Keratinocyte (primary cell): ENCODE results near the gene UPP2. TPM values are rescaled to one million over a fixed set of nuclear protein-coding genes. Genes with fewer than 3 reads are reported as not detected.

ENCODE experiments used
- DNase-seq: peaks from one replicate; pipeline ENCODE4 v3.0.0-alpha.2; 2011; ENCODE audit warnings: low read depth, missing footprints, low spot score
- FAIRE-seq: peaks from 2 replicates; lab custom pipeline; 2011; peaks lifted over from hg19 to GRCh38; lab: Jason Lieb, UNC
- H2AFZ ChIP-seq: 2 replicates; pipeline ENCODE4 v1.6.0; 2012; ENCODE audit warnings: low read length, control low read depth, inconsistent platforms; ENCODE audit not compliant: control insufficient read depth
- H3K27ac ChIP-seq: 2 replicates; pipeline ENCODE4 v1.5.1; 2011; ENCODE audit warnings: low read length; ENCODE audit not compliant: control insufficient read depth, insufficient read depth
- H3K27me3 ChIP-seq: 3 replicates; pipeline ENCODE4 v1.6.0; 2011; ENCODE audit warnings: low read length; ENCODE audit not compliant: control insufficient read depth, insufficient read depth; ENCODE audit errors: extremely low read depth
- H3K36me3 ChIP-seq, 2 experiments: 2 replicates in 1 of 2; 3 replicates in 1 of 2; pipeline ENCODE4 v1.5.1; 2011; ENCODE audit warnings: low read length in 2 of 2, mild to moderate bottlenecking in 1 of 2; ENCODE audit not compliant: control insufficient read depth in 2 of 2, insufficient read depth in 2 of 2; ENCODE audit errors: extremely low read depth in 1 of 2
- H3K4me1 ChIP-seq: 3 replicates; pipeline ENCODE4 v1.5.1; 2011; ENCODE audit warnings: low read length; ENCODE audit not compliant: control insufficient read depth, insufficient read depth; ENCODE audit errors: extremely low read depth
- H3K4me2 ChIP-seq: 3 replicates; pipeline ENCODE4 v1.6.0; 2011; ENCODE audit warnings: low read depth, low read length; ENCODE audit not compliant: control insufficient read depth, insufficient read depth; ENCODE audit errors: extremely low read depth
- H3K4me3 ChIP-seq, 3 experiments: fragments of 200-600 bp in 1 of 3; sonication (generic) in 1 of 3; 2 replicates in 2 of 3; 3 replicates in 1 of 3; pipeline ENCODE4 v1.5.1; 2011 to 2016; ENCODE audit warnings: low read length in 3 of 3, mild to moderate bottlenecking in 3 of 3, control low read depth in 2 of 3, inconsistent platforms in 1 of 3, low read depth in 1 of 3, mixed read lengths in 1 of 3, mixed run types in 1 of 3, moderate library complexity in 1 of 3; ENCODE audit not compliant: control insufficient read depth in 2 of 3, insufficient read depth in 2 of 3; ENCODE audit errors: extremely low read depth in 1 of 3
- H3K79me2 ChIP-seq: 2 replicates; pipeline ENCODE4 v1.6.0; 2012; ENCODE audit warnings: low read length; ENCODE audit not compliant: control insufficient read depth, insufficient read depth
- H3K9ac ChIP-seq: 3 replicates; pipeline ENCODE4 v1.6.0; 2011; ENCODE audit warnings: low read length; ENCODE audit not compliant: control insufficient read depth, insufficient read depth; ENCODE audit errors: extremely low read depth
- H3K9me1 ChIP-seq: 3 replicates; pipeline ENCODE4 v1.6.0; 2011; ENCODE audit warnings: low read length; ENCODE audit not compliant: control insufficient read depth, insufficient read depth; ENCODE audit errors: extremely low read depth
- H3K9me3 ChIP-seq: 2 replicates; pipeline ENCODE4 v1.5.1; 2012; ENCODE audit warnings: low read depth, low read length; ENCODE audit not compliant: control insufficient read depth
- H4K20me1 ChIP-seq: 3 replicates; pipeline ENCODE4 v1.6.0; 2011; ENCODE audit warnings: low read length; ENCODE audit not compliant: control insufficient read depth, insufficient read depth; ENCODE audit errors: extremely low read depth
- EZH2 ChIP-seq: IDR thresholded peaks from one replicate; pipeline ENCODE4 v1.6.1; 2012; ENCODE audit warnings: inconsistent platforms, mild to moderate bottlenecking, low read length, moderate library complexity
- dilution Hi-C: fragments of 300-500 bp; cut with MboI; formaldehyde crosslinking; loops from one replicate; pipeline ENCODE4 v1.7.0; 2020; ENCODE audit warnings: low sequenced_read_pairs; ENCODE audit not compliant: extremely low pct_ligation_motif_present
- polyA plus RNA-seq, 5 experiments: library from polyadenylated mRNA; depleted of rRNA in 3 of 5; stranded (reverse) in 3 of 5; stranded (forward) in 1 of 5; unstranded in 1 of 5; fragments of >200 nt; gene quantifications; 1 replicate in 1 of 5; 2 replicates in 3 of 5; 3 replicates in 1 of 5; pipeline versions ENCODE4 v1.2.1 to v1.2.3, GENCODE V29; 2011 to 2012; ENCODE audit warnings: missing spikeins in 2 of 5, low read depth in 1 of 5, low replicate concordance in 1 of 5
- TF ChIP-seq, protein P1 (sequence below), 3 experiments: IDR thresholded peaks in 1 of 3; conservative IDR thresholded peaks in 1 of 3; optimal IDR thresholded peaks in 1 of 3; 2 replicates in 2 of 3; 3 replicates in 1 of 3; pipeline versions ENCODE3 to v1.5.1; 2011; ENCODE audit warnings: low read length in 3 of 3, mild to moderate bottlenecking in 3 of 3, moderate library complexity in 2 of 3, control low read depth in 1 of 3, inconsistent platforms in 1 of 3; ENCODE audit not compliant: insufficient read depth in 2 of 3; ENCODE audit errors: extremely low read depth in 1 of 3

Gene UPP2
- polyA plus RNA-seq, 1 donor (not counting 4 experiments of a cell fraction or from before 2014, with no cell fraction given), result not detected

DNA sequence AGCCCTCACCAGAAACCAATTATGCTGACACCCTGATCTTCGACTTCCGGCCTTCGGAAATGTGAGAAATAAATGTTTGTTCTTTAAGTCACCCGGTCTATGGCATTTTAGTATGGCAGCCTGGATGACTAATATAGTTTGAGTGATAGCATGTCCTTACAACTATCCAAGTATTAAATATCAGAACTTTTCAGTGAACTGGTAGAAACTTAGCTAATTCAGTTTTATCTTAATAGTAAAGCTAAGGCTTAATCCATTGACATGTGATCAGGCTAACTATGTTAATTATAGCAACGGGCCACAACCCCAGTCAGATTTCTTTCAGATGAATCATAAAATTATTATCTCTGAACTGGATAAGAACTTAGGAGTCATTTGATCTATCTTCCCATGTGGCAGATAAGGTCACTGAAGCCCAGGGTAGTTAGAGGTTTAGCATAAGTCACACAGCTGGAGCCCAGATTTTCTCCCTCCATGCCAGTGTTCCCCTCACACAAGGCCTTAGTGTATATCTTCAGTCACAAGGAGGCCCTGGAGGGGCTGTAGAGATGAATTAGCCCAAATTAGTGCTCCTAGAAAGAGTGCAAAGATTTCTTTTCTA lies 40.7 kb upstream of the UPP2 start:
- Histone ChIP-seq H3K4me1 (no peaks in the 10 kb centered on the region), H3K9me3 (no peaks in the 10 kb centered on the region), H4K20me1 (no peaks in the 10 kb centered on the region), H3K9me1 (no peaks in the 10 kb centered on the region), H3K9ac (no peak overlapping the region), H3K36me3 (no peaks in the 10 kb centered on the region), H3K4me3 (no peak overlapping the region), H3K4me2 (no peak overlapping the region), H3K27me3 (no peaks in the 10 kb centered on the region), H2AFZ (no peak overlapping the region), H3K79me2 (no peaks in the 10 kb centered on the region), H3K27ac (no peak overlapping the region)
- no peak for TF ChIP-seq EZH2
- TF ChIP-seq, protein P1, sequence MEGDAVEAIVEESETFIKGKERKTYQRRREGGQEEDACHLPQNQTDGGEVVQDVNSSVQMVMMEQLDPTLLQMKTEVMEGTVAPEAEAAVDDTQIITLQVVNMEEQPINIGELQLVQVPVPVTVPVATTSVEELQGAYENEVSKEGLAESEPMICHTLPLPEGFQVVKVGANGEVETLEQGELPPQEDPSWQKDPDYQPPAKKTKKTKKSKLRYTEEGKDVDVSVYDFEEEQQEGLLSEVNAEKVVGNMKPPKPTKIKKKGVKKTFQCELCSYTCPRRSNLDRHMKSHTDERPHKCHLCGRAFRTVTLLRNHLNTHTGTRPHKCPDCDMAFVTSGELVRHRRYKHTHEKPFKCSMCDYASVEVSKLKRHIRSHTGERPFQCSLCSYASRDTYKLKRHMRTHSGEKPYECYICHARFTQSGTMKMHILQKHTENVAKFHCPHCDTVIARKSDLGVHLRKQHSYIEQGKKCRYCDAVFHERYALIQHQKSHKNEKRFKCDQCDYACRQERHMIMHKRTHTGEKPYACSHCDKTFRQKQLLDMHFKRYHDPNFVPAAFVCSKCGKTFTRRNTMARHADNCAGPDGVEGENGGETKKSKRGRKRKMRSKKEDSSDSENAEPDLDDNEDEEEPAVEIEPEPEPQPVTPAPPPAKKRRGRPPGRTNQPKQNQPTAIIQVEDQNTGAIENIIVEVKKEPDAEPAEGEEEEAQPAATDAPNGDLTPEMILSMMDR (optimal IDR thresholded peaks at IDR 0.05 in 1 of 3, IDR thresholded peaks at IDR 0.05 in 1 of 3, conservative IDR thresholded peaks at IDR 0.05 in 1 of 3; ENCODE audit: extremely low read depth in 1 of 3, insufficient read depth in 2 of 3, low read length in 3 of 3), result no peak
- dilution Hi-C loops, result no loop called here
- no peak for DNase-seq
- no peak for FAIRE-seq

- no peak overlapping the region for H3K4me3 ChIP-seq
- H4K20me1 ChIP-seq, result no peaks in the 10 kb centered on the region
- no peaks in the 10 kb centered on the region for H3K36me3 ChIP-seq
- H3K4me1 ChIP-seq, result no peaks in the 10 kb centered on the region
- DNase-seq (no peak), FAIRE-seq (no peak)
- no peak for TF ChIP-seq EZH2
- TF ChIP-seq, protein P1 (optimal IDR thresholded peaks at IDR 0.05 in 1 of 3, IDR thresholded peaks at IDR 0.05 in 1 of 3, conservative IDR thresholded peaks at IDR 0.05 in 1 of 3; ENCODE audit: extremely low read depth in 1 of 3, insufficient read depth in 2 of 3, low read length in 3 of 3), result no peak
- H3K9me3 ChIP-seq, result no peaks in the 10 kb centered on the region
- no peaks in the 10 kb centered on the region for H3K9me1 ChIP-seq
- no peaks in the 10 kb centered on the region for H3K79me2 ChIP-seq
- H3K27ac ChIP-seq, result no peak overlapping the region
- dilution Hi-C loops, result no loop called here
- no peak overlapping the region for H2AFZ ChIP-seq
- no peaks in the 10 kb centered on the region for H3K27me3 ChIP-seq
- H3K4me2 ChIP-seq, result no peak overlapping the region
- H3K9ac ChIP-seq, result no peak overlapping the region
These were observed 39.9 kb upstream of the UPP2 start for GRCh38 chr2:158061763-158062162.
